ENCODE data around the gene NKPD1.

Gene NKPD1

DNA sequence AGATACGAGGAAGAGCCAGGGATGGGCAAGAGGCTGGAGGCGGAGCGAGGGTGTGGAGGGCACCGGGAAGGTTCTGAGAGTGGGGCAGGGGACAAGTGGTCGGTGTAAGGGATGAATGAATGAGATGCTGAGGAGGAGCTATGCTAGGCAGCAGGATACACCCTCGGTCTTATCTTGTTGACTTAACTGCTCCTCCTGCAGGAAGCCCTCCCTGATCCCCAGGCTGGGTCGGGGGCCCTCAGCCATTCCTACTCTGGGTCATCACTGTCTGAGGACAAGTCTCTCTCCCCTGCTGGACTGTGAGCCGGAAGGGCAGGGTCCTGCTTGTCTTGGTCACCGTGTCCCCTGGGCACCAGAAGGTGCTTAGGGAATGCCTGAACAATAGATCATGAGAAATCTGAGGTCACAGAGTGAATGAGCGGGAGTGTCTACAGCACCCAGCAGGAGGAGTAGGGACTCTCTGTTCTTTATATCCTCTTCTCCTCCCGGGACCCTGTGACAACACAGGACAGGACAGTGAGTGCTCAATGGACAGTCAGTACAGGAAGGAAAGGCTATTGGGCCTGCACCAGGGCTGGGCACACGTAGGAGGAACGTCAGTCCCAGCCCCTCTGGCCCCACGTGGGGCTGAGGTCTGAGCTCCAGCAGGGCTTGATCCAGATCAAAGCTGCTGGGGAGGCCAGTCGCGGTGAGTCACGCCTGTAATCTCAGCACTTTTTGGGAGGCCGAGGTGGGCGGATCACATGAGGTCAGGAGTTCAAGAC, 6.5 kb downstream of the NKPD1 start:
- no peak for DNase-seq (ENCODE audit: low spot score)

DNA sequence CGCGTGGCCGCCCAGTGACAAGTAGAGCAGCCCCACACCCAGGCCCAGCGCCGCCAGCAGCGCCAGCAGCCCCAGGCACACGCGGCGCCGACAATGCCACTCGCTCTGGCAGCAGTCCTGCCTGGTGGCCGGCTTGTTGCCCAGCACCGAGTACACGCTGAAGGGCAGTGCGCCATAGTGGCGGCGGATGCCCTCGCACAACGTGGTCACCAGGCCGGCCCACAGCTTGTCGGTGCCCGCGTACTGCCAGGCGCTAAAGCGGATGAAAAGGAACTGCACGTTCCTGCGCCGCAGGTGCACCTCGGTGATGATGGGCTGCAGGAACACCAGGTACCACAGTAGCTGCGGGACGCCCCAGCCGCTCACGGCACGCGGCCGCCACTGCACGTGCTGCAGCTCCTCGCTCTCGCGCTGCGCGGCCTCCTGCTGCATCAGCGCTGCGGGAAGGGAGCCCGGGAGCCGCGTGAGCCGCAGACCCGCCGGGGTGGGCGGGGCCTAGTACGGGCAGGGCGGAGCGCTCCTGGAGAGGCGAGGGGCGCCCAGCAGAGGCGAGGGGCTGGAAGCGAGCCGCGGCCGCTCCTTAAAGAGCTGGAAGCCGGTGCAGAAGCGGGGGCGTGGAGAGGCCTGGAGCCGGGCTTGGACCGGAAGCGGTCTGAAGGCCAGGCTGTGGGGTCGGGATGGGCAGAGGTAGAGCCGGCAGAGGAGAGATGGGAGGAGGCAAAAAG, 7.3 kb downstream of the NKPD1 start:
- peak; percentile 12 for DNase-seq (ENCODE audit: low spot score)

DNA sequence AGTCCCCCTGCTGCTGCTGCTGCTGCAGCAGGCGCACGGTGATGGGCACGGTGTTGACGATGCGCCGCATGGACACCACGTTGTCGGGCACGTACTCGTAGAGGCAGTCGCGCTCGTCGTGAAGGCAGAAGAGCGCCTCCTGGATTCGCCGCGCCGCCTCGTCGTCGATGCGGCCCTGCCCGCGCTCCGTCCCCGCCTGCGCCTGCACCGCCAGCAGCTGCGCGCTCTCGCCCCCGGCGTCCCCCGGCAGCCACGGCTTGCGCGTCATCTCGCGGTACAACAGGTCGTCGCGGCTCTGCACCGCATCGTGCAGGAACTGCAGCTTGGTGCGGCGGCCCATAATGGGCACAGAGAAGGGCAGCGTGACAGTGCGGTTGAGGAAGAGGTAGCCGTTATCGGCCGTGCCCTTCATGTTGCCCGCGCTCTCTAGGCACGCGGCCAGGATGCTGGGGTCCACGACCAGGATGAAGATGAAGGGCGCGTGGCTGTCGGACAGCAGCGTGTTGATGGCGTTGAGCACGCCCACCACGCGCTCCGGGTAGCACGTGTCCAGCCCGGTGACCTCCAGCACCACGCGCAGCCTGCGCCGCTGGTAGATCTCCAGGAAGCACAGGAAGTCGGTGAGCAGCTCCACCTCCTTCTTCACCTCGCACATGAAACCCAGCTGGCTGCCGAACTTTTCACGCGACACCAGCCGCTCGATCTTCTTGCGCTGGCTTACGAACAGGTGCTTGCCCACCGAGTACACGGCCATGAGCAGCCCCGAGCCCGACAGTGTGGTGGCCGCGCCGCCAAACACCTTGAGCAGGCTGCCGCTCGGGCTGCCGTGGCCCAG, 8.1 kb downstream of the NKPD1 start:
- DNase-seq (ENCODE audit: low spot score) = peak; percentile 56

DNA sequence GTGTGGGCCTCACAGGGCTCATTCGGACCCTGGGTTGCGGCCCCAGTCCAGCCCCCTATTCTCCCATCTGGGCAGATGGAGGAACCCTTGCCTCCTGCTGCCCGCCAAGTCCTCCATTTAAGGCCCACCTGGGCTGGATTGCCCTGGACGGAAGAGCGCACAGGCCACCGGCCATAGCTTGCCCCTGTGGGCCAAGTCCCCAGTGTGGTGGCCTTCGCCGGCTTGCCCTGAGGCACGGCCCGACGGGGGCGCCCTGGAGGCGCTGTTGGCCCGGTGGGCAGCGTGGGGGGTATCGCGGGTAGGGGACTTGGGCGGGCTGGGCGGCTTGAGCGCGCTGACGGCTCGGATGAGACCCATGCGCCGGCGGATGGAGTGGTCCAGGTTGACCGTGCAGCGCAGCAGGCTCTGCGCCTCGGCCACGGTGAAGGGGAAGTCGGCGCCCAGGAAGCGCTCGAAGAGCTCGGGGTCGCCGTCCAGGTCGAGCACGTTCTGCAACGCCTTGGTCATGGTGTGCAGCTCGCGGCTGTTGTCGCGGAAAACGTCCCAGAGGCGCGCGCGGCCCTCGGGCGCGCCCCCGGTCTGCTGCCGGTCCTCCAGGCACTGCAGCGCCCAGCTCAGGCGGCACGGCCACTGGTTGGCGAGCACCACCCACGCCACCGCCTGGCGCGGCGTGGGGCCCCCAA, 8.8 kb downstream of the NKPD1 start:
- no peak for DNase-seq (ENCODE audit: low spot score)

DNA sequence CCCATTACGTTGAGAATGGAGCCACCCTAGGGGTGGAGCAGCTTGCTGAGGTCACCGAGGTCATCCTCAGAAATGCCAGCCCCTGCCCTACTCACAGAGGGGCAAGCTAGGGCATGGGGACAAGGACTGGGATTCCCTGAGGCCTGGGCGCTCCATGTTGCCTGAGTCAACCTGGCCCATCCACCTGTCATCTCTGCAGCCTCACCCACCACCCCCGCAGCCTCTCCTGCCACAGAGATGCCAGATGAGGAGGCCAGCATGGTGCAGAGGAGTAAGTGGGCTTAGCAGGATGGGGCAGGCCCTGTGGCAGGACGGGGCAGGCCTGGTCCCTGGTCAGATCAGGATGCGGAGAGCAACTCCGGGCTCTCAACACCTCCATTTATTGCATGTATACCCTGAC, 9.5 kb downstream of the NKPD1 start:
- DNase-seq (ENCODE audit: low spot score) = no peak

DNA sequence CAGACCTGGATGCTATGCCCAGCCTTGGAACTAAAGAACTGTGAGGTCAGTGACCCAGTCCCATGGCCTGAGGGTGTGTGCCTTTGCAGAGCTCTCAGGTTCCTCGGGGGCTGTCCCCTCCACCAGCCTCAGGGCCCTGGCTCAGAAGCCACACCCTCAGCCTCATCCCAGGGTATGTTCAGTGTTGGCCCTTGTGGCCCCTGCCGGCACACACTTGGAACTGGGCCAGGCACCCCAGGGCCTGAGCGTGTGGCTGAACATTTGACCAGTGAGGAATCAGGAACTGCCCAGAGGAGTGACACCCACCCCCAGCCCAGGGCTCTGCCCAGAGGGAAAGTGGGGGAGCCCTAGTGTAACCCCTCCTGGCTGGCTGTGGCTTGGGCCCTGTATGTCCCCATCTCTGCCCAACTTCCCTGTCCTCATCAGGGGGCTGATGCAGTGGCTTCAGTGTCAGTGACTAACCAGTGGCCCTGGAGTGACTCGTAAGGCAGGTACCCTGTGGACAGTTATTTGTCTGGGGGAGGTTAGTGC, 10.0 kb downstream of the NKPD1 start:
- DNase-seq (ENCODE audit: low spot score) = no peak

DNA sequence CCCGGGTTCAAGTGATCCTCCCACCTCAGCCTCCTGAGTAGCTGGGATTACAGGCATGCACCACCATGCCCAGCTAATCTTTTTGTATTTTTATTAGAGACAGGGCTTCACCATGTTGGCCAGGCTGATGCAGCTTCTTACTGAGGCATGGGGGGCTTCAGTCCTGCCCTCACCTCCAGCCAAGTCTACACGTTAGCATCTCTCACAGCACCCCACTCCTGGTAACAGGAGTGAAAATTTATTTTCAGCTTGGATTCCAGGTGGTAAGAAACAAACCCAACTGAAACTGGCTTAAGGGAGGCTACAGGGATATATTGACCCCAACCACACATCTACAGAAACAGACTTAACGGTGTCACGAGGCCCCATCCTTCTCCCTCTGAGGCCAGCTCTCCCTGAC, 10.6 kb downstream of the NKPD1 start:
- no peak for DNase-seq (ENCODE audit: low spot score)

DNA sequence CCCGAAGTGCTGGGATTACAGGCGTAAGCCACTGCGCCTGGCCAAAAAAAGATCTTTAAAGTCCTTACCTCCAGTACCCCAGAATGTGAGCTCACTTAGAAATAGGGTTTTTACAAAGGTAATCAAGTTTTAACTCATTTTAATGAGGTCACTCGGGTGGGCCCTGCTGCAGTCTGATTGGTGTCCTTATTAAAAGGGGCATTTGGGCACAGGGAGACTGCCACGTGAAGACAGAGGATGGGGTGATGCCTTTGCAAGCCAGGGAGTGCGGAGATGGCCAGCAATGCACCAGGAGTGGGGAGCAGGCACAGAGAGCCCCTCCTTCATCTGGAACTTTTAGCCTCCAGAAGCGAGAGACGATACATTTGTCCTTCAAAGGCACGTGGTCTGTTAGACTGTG, 11.7 kb downstream of the NKPD1 start:
- DNase-seq (ENCODE audit: low spot score) = no peak

DNA sequence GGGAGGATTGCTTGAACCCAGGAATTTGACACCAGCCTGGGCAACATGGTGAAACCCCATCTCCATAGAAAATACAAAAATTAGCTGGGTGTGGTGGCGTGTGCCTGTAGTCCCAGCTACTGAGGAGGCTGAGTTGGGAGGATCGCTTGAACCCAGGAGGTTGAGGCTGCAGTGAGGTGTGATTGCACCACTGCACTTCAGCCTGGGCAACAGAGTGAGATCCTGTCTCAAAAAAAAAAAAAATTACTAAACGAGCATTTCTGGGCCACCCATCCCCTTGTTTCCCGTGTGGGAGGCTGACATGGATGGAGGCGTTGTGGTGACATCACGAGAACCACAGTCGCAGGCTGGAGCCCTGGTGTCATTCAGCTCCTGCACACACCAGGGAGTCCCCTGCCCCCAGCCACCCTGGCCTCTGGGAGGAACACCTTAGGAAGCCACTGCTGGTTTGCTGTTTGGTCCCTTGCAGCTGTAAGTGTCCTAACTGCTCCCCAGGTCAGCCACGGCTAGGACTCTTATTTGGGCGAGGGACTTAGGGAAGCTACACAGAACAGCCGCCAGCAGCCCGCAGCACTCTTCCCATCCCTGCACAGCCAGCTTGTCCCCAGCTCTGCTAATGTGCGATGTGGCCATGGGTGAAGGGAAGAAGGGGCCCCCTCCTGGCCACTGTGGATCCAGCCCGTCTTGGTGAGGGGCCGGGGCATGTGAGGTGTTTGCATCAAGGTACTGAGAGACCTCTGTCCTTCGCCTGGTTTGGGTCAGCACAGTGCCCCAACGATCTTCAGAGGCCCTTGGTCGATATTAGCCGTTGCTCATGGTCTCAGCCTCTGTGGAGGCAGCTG, 12.7 kb downstream of the NKPD1 start:
- DNase-seq (ENCODE audit: low spot score) = no peak

DNA sequence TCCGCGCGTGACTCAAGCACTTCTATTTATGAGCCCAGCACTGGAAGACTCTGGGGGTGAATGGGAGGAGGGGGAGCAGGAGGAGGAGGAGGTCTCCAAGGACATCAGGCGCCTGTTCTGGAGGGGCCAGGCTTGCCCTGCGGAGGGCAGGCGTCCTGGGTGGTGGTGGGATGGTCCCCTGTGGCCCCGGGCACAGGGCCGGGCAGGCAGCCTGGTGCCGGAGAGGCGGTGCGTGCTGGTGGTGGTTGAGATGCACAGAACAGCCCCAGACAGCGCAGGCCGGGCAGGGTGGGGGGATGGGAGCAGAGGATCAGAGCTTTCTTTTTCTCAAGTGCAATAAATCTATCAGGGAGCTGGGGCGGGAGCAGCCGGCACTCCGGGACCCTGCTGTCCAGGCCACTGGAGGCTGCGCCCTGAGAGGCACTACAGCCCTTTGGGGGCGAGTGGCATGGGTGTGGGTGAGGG, 14.0 kb downstream of the NKPD1 start:
- no peak for DNase-seq (ENCODE audit: low spot score)

DNA sequence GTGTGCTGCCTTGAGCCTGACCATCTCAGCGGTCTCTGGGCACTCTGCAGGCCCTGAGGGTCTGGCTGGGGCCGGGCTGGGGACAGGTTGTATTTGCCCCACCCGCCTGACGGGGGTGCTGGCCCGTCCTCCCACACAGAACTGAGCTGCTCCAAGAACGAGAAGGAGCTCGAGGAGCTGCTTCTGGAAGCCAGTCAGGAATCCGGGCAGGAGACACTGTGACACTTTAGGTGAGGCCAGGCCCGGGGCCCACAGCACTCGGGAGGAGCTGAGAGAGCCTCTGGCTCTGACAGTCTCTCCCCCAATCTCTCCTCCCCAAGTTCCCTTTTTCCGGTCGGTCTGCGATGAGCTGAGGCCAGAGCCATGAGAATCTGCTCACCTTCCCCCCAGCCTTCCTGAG, 14.5 kb downstream of the NKPD1 start:
- DNase-seq (ENCODE audit: low spot score) = no peak

DNA sequence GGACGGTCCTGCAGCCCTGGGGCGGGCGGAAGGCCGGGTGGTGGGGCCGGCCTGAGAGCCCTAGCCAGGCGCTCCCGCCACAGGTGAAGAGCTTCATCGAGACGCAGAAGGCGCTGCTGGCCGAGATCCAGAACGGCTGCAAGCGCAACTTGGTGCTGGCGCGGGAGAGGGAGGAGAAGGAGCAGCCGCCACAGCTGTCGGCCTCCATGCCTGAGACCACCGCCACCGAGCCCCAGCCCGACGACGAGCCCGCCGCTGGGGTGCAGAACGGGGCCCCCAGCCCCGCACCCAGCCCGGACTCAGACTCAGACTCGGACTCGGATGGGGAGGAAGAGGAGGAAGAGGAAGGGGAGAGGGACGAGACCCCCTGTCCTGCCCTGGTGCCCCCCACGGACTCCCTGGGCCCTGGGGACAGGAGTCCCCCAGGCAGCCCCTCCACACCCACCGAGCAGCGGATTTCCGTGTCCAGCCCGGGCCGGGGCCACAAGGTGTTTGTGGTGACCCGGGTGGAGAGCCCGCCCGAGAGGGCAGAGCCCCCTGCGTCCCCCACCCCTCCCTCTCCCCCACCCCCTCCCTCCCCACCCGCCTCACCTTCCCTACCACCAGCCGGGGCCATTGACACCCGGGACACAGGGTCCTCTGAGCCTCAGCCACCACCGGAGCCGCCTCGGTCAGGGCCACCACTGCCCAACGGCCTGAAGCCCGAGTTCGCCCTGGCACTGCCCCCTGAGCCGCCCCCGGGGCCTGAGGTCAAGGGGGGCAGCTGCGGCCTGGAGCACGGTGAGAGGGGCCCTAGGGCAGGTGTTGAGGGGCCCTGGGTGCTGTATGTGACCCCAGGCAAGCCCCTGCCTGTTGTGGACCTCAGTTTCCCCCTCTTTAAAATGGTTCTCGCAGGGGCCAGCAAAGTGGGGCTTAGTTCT, 15.3 kb downstream of the NKPD1 start:
- no peak for DNase-seq (ENCODE audit: low spot score)

DNA sequence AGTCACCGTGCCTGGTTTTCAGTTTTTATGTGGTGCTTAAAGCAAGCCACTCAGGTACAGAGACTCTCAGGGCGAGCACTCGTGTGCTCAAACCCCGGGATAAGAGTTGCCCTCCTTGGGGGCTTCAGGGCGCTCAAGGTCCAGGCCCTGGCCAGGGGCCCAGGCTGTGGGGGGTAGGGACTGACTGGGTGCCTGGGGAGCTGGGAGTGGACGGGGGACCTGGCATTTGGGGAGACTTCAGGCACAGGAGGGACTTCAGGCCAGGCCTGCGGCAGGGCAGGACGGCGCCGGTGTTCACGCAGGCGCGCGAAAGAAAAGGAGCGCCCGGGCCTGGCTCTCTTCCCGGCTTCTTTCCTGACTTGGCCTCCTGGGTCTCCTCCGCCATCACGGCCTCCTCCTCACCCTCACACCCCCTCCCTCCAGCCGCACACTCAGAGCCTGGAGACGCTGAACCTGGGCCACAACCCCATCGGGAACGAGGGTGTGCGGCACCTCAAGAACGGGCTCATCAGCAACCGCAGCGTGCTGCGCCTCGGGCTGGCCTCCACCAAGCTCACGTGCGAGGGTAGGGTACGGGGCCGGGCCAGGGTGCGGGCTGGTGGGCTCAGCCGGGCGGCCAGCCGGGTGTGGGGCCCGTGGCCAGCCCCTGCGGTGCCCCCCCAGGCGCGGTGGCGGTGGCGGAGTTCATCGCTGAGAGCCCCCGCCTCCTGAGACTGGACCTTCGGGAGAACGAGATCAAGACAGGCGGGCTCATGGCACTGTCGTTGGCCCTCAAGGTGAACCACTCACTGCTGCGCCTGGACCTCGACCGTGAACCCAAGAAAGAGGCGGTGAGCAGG, 16.1 kb downstream of the NKPD1 start:
- DNase-seq (ENCODE audit: low spot score) = no peak

DNA sequence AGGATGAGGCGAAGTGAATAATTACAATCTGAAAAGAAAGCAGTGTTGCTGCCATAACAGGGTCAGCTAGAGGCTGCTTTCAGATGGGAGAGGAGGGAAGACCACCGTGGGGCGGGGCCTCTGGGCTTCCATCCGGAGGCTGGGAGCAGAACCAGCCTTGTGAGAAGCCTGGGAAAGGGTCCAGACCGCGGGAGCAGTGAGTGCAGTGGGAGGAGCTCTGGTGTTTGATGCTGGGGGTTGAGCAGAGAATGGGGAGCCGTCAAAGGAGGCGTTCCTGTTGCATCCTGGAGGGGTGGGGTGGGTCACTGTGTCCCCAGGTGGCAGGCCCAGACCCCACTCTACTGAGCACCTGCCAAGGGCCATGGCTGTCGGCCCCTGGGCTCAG, 18.1 kb downstream of the NKPD1 start:
- no peak for DNase-seq (ENCODE audit: low spot score)

DNA sequence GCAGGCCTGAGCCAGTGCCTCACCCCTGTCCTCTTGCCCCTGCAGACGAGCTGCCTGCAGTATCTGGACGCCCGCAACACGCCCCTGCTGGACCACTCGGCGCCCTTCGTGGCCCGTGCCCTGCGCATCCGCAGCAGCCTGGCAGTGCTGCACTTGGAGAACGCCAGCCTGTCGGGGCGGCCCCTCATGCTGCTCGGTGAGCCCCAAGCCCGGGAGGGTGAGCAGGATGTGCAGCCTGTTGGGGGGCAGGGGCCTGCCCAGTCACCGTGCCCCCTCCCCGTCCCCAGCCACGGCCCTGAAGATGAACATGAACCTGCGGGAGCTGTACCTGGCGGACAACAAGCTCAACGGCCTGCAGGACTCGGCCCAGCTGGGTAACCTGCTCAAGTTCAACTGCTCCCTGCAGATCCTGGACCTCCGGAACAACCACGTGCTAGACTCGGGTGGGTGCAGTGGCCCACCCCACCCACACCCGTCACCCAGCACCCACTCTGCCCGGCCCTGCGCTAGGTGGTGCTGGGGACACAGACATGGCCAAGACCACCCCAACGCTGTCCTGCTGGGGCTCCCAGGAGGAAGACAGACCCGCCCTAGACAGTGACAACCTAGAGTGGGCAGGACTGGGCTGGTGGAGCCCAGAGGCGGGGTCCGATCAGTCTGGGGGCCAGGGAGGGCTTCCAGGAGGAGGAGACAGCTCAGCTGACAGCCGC, 18.6 kb downstream of the NKPD1 start:
- DNase-seq (ENCODE audit: low spot score) = no peak

DNA sequence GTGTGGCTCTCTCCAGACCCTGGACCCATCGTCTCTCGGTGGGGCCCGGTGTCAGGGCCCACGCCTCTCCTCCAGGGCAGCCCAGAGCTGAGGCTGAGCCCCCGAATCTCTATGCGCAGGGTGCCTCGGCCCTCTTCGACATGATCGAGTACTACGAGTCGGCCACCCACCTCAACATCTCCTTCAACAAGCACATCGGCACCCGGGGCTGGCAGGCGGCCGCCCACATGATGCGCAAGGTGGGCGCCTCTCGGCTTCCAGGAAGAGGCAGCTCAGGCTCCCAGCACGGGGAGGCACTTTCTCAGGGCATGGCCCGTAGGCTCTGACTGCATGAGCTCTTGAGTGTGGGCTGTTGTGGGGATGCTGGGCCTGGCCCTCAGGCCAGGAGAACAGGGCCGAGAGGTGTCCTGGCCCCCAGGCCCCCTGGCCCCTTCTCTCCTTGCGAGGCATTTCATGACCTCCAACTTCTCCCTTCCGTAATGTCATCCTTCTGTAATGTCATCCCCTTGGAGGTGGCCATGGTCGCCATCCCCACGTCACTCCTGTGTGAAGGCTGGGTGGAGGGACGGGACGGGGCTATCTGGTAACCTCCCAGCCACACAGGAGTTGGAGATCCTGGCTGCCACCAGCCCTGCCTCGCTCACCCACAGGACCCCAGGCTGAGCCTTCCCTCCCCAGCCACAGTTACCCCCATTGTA, 19.4 kb downstream of the NKPD1 start:
- DNase-seq (ENCODE audit: low spot score) = no peak

DNA sequence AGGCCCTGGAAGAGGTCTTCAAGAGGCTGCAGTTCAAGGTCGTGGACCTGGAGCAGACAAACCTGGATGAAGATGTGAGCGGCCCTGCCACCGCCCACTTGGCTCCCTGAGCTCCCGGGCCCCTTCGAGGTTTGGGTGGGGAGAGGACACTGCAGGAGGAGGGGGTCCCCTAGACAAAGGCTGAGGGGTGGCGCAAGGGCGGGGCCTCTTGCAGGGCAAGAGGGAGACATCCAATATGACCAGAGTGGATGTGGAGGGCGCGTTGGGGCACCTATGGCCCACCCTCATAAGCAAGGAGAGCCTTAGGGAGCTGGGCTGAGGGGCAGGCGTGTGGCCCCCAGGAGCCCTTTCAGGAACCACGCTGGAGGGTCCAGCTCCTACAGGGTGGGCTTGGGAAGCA, 20.2 kb downstream of the NKPD1 start:
- no peak for DNase-seq (ENCODE audit: low spot score)

DNA sequence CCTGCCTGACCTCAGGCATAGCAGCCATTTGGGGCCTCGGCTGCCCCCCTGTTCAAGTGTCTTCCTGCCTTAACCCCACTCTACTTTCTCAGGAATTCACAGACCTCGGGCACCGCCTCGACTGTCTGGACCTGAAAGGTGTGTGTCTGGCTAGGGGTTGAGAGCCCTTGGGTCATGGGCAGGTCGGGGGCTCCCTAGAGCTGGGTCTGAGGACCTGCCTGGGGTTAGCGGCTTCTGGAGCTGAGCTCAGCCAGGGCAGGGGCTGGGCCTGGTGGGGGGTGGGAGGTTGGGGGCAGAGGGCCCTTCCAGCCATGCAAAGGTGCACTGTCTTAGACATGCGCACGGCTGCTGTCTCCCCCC, 20.7 kb downstream of the NKPD1 start:
- DNase-seq (ENCODE audit: low spot score) = no peak
